Ascending aorta (tissue), 2 donors: ENCODE results near the gene POU1F1. TPM values are rescaled to one million over a fixed set of nuclear protein-coding genes. Genes with fewer than 3 reads are reported as not detected.
"Not testable (repeated sequence)": the region's sequence is repeated elsewhere in the genome, so short reads cannot be mapped to it uniquely, and the experiment has no call there.

ENCODE experiments used
- DNase-seq, 2 donors: peaks; one replicate each; pipeline ENCODE4 v3.0.0-alpha.2; 2019; ENCODE audit warnings: low spot score in 2 of 2
- H3K27ac ChIP-seq, 2 donors: fragments of 200-600 bp; sonication (generic); one replicate each; pipeline ENCODE4 v1.5.1; 2016 to 2017; ENCODE audit warnings: mild to moderate bottlenecking in 1 of 2
- H3K27me3 ChIP-seq: fragments of 200-600 bp; sonication (generic); one replicate; pipeline ENCODE4 v1.5.1; 2017
- H3K36me3 ChIP-seq, 2 donors: fragments of 200-600 bp; sonication (generic); one replicate each; pipeline ENCODE4 v1.5.1; 2016
- H3K4me1 ChIP-seq, 2 donors: fragments of 200-600 bp; sonication (generic); one replicate each; pipeline ENCODE4 v1.5.1; 2016 to 2017; ENCODE audit warnings: mild to moderate bottlenecking in 1 of 2
- H3K4me3 ChIP-seq, 2 donors: fragments of 200-600 bp; sonication (generic); one replicate each; pipeline ENCODE4 v1.5.1; 2016 to 2017; ENCODE audit warnings: mild to moderate bottlenecking in 1 of 2
- H3K9me3 ChIP-seq, 2 donors: fragments of 200-600 bp; sonication (generic); one replicate each; pipeline ENCODE4 v1.5.1; 2016
- intact Hi-C: fragments of 100-400 bp; cut with DNase I; formaldehyde crosslinking; loops from one replicate; pipeline ENCODE4 v1.15.1; 2023
- total RNA-seq: library from RNA; depleted of rRNA; stranded (reverse); fragments of >200 nt; gene quantifications from one replicate; pipeline ENCODE4 v1.1.0, GENCODE V29; 2016
- TF ChIP-seq, protein P1 (sequence below), 3 experiments: fragments of 200-600 bp in 2 of 3; fragments of 450-650 bp in 1 of 3; sonication (generic) in 2 of 3; IDR thresholded peaks; one replicate each; pipeline ENCODE4 v1.5.1; 2016 to 2019; ENCODE audit warnings: antibody characterized with exemption in 3 of 3, mild to moderate bottlenecking in 1 of 3, moderate library complexity in 1 of 3

POU1F1 gene
- total RNA-seq, 1 donor from 2014 or later, result not detected

DNA sequence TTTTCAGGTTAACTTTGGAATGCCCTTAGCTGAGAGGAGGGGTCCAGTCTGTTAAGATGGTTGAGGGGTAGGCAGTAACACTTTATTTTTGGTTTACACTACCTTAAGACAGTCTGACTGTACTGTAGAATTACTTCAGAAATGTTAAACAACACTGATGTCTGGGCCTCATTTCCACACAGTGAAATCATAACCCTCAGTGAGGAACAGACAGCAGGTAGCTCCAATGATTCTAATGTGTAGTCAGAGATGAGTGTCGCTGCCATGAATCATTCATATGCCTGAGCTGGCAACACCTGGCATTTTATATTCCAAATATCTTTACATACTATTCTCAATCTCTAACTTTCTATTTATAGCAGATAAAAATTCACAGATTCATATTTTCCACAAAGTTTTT, 37.3 kb upstream of the POU1F1 start:
- Histone ChIP-seq H3K4me1 (no peaks in the 10 kb centered on the region), H3K4me3 (no peak overlapping the region), H3K9me3 (no peaks in the 10 kb centered on the region), H3K27me3 (no peaks in the 10 kb centered on the region), H3K27ac (no peak overlapping the region), H3K36me3 (no peaks in the 10 kb centered on the region)
- intact Hi-C loops, result no loop called here
- DNase-seq, result no peak
- TF ChIP-seq, protein P1, sequence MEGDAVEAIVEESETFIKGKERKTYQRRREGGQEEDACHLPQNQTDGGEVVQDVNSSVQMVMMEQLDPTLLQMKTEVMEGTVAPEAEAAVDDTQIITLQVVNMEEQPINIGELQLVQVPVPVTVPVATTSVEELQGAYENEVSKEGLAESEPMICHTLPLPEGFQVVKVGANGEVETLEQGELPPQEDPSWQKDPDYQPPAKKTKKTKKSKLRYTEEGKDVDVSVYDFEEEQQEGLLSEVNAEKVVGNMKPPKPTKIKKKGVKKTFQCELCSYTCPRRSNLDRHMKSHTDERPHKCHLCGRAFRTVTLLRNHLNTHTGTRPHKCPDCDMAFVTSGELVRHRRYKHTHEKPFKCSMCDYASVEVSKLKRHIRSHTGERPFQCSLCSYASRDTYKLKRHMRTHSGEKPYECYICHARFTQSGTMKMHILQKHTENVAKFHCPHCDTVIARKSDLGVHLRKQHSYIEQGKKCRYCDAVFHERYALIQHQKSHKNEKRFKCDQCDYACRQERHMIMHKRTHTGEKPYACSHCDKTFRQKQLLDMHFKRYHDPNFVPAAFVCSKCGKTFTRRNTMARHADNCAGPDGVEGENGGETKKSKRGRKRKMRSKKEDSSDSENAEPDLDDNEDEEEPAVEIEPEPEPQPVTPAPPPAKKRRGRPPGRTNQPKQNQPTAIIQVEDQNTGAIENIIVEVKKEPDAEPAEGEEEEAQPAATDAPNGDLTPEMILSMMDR (IDR thresholded peaks at IDR 0.05), result no peak

DNA sequence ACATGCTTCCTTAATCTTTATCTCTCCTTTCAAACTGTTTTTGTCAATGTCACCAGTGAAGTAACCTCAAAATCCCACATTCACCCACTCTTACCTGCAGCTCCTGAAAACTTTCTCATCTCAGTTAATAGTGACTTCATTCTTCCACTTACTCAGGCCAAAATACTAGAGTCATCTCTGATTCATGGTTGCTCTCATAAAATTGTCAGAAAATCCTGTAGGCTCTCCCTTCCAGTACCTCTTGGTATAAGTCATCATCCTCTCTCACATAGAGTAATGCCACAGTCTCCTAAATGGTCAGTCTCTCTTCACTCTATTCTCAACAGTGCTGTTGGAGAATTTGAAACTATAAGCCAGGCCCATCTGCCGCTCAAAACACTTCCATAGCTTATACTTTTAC, 34.9 kb upstream of the POU1F1 start:
- Histone ChIP-seq H3K36me3 (no peaks in the 10 kb centered on the region), H3K27ac (no peak overlapping the region), H3K4me1 (no peaks in the 10 kb centered on the region), H3K4me3 (no peak overlapping the region), H3K9me3 (no peaks in the 10 kb centered on the region), H3K27me3 (no peaks in the 10 kb centered on the region)
- TF ChIP-seq, protein P1 (IDR thresholded peaks at IDR 0.05), result no peak
- DNase-seq, result no peak
- intact Hi-C loops, result no loop called here

DNA sequence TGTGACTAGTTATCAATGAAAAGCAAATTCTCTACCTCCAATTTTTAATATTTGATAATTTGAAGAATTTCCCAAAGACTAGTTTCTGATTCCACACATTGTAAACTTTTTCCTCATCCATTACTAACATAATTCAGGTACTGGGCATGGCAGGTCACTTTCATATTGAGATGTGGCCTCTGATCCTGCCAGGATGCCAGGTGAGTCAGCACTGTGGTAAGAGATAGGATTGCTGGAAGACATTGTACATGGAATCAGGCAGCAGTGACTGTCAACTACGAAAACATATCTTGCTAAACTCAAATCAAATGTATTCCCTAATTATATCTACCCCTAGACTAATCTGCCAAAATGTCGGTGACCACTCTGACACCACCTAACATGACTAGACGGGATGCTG, 33.2 kb upstream of the POU1F1 start:
- no peaks in the 10 kb centered on the region for H3K4me1 ChIP-seq
- TF ChIP-seq, protein P1 (IDR thresholded peaks at IDR 0.05), result no peak
- H3K36me3 ChIP-seq, result no peaks in the 10 kb centered on the region
- H3K27ac ChIP-seq, result no peak overlapping the region
- DNase-seq, result no peak
- intact Hi-C loops, result no loop called here
- H3K27me3 ChIP-seq, result no peaks in the 10 kb centered on the region
- no peaks in the 10 kb centered on the region for H3K9me3 ChIP-seq
- no peak overlapping the region for H3K4me3 ChIP-seq

GRCh38 chr3:87307805-87308204, 31.4 kb upstream of the POU1F1 start:
- Histone ChIP-seq H3K27ac (no peak overlapping the region), H3K36me3 (no peaks in the 10 kb centered on the region), H3K4me1 (no peaks in the 10 kb centered on the region), H3K9me3 (no peaks in the 10 kb centered on the region), H3K4me3 (no peak overlapping the region), H3K27me3 (no peaks in the 10 kb centered on the region)
- TF ChIP-seq, protein P1 (IDR thresholded peaks at IDR 0.05), result no peak
- intact Hi-C loops, result no loop called here
- DNase-seq, result no peak

DNA sequence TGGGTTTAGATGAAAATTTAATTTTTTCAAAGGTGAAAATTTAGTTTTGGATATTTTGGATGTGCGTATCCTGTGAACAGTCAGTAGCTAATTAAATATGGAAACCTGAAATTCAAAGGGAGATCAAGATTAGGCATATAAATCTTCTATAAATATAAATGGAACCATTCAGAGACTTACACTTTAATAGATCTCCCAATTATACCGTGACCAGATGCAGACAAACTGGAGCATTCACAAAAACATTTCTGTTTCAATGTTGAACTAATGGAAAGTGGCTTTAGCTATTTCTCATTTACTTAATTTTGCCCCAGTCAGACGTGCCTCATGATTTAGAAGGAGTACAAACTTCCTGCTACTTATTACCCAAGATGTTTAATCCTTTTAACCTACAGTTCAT, 29.1 kb upstream of the POU1F1 start:
- TF ChIP-seq, protein P1 (IDR thresholded peaks at IDR 0.05), result no peak
- intact Hi-C loops, result no loop called here
- H3K27me3 ChIP-seq, result no peaks in the 10 kb centered on the region
- no peak overlapping the region for H3K4me3 ChIP-seq
- H3K9me3 ChIP-seq, result no peaks in the 10 kb centered on the region
- H3K36me3 ChIP-seq, result no peaks in the 10 kb centered on the region
- DNase-seq, result no peak
- H3K27ac ChIP-seq, result no peak overlapping the region
- H3K4me1 ChIP-seq, result no peaks in the 10 kb centered on the region

DNA sequence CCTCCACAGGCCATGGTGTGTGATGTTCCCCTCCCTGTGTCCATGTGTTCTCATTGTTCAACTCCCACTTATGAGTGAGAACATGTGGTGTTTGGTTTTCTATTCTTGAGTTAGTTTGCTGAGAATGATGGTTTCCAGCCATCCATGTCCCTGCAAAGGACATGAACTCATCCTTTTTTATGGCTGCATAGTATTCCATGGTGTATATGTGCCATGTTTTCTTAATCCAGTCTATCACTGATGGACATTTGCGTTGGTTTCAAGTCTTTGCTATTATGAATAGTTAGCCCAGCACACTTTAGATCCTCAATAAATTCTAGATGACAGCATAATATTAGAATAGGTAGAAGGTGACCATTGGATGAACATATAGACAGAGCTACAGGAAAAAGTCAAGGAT, 28.6 kb upstream of the POU1F1 start:
- H3K9me3 ChIP-seq, H3K36me3 ChIP-seq, H3K27me3 ChIP-seq, intact Hi-C loops, H3K27ac ChIP-seq, DNase-seq, H3K4me3 ChIP-seq, H3K4me1 ChIP-seq: not testable (repeated sequence)
